GM21786 (cell line): ENCODE measurements around the gene COL25A1.
"Not testable (repeated sequence)": the region's sequence is repeated elsewhere in the genome, so short reads cannot be mapped to it uniquely, and the experiment has no call there.

Experiments used
- ATAC-seq: cut with Tn5 transposase; IDR thresholded peaks from one replicate; pipeline ENCODE4 v1.9.1; 2021; ENCODE audit not compliant: unreplicated experiment

COL25A1 gene

DNA sequence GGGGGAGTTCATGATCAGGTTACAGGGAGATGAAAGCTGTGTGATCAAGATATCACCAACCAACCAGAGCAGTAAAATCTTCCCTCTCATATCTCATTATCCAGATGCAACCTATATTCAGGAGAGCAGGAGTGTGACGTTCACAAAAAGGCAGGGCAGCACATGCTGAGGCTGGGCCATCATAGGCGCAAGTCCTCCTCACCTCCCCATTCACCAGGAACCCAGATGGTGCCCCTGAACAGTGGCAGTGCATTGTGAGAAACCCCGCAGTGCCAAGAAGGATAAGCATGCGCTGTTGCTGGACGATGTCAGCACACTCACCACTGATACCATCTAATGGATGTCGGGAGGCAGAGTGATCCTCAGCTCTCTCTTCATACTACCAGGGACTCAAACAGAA, 170.9 kb downstream of the COL25A1 start:
- no peak for ATAC-seq

DNA sequence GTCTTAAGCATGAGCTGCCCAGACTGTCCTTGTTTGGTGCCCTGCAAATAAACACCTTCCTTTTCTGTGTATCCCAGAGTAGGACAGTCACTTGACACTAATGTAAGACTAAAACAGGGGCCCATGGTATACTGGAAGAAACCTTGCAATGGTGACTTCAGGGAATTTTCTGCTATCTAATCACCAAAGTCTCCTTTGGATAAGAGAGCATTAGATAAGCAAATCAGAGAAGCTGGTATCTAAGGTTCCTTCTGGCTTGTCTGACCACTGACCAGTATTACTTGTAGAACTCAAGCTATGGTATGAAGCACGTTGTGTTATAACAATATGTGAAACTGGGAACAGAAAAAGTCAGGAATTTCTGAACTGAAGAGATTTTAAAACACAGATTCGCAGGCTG, 173.9 kb downstream of the COL25A1 start:
- no peak for ATAC-seq

DNA sequence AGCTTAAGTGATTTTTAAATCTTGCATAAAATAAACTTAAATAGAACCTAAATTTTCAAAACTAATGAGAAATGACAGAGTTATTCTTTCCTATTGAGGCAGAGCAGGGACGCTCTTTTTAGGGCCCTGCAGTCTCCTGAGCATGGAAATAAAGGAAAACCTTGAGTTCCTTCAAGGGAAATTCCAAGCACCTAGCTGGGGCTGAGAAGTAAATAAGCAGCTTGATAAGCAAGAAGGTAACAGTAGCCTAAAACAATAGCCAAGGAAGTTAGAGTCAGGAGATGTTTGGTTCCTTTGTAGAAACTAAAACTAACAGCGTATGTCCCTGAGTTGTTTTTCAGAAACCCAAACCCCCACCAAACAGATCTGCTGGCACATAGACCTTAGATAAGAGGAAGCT, 174.6 kb downstream of the COL25A1 start:
- ATAC-seq = no peak

DNA sequence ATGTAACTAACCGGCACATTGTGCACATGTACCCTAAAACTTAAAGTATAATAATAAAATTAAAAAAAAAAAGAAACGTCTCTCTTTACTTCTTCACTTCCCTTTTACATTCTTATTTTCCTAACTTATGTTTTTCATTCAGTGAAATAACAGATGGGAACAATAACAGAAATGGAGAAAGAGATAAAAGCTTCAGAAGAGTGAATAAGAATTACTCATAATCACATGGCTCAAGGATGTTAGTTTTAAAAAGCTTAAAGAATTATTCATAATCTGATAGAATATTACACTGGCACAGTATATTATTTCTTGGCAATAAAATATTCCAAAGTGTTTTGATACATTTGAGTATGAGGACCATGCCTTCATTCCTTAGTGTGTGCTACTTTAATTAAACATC, 175.6 kb downstream of the COL25A1 start:
- no peak for ATAC-seq

DNA sequence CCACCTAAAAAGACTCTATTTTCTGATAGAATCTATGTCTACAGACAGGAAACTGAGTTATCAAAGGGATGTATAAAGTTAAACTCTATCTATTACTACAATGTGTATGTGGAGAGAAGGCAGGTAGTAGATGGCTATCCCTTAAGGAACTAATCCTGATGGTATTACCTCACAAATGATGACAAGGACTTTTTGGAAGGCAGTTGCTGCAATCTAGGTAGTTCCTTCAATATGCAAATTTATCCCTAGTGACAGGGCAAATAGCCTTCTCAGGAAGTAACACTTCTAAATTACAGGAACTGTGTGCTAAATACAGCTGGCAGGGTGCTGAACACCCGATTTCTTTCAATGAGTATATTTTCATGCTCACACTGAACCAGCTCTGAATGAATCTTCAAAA, 177.4 kb downstream of the COL25A1 start:
- ATAC-seq = no peak

DNA sequence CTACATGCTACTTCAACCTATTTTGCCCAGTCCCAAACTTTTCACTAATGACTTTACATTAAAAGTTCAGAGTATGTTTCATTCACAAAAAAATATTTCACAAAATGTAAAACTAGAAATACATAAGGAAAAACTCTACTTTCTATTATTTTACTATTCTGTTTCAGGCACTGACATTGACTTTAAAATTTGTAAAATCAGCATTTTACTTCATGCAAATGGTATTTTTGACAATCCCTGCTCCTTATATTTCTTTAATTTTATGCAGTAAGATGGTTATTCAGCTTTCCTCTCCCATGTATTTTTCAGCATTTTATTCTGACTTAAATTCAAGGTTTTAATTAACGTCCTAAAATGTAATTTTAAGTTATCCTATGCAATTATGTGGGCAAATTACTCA, 178.5 kb downstream of the COL25A1 start:
- ATAC-seq = no peak

DNA sequence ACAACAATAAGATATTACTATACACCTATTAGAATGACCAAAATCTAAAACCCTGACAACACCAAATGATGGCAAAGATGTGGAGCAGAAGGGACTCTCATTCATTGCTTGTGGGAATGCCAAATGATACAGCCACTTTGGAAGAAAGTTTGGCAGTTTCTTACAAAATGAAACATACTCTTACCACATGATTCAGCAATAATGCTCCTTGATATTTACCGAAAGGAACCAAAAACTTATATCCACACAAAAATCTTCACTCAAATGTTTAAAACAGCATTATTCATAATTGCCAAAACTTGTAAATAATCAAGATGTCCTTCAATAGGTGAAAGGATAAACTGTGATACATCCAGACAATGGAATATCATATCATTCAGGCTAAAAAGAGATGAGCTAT, 180.9 kb downstream of the COL25A1 start:
- no peak for ATAC-seq

DNA sequence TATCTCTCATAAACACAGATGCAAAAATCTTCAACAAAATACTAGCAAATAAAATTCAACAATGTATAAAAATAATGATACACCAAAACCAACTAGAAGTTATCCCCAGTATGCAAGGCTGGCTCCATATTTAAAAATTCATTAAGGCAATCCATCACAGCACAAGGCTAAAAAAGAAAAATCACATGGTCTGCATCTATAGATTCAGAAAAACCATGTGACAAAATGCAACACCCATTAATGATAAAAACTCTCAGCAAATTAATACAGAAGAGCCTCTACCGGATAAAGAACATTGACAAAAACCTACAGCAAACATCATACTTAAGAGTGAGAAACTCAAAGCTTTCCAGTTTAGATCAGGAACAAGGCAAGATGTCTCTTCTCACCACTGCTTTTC, 182.6 kb downstream of the COL25A1 start:
- ATAC-seq = no peak

DNA sequence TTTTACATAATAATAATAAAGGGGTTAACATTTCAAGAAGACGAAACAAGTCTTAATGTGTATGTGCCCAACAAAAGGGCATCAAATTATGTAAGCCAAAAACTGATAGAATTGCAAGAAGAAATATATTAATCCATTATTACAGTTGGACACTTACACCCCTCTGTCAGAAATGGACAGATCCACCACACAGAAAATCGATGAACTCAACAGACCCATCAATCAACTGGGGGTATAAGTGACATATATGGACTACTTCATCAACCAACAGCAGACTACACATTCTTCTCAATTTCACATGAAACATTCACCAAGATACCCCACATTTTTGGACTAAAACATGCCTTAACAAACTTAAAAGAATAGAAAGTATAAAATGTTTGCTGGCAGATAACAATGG, 183.8 kb downstream of the COL25A1 start:
- no peak for ATAC-seq

DNA sequence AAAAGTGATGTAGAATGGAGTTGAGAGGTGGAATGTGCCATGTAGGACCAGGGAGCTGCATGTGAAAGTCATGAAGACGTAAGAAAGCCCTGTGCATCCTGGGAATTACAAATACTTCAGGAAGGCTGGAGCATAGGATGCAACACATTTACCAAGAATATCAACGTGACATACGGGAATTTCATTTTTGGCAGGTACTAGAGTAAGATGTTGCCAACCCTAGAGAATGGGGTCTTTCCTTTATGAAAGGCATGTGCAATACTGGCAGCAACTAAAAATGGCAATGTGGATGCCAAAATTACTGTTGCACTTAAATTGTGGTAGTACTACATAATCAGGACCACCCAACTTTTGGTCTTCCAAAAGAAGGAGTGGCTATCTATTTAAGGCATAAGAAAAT, 188.0 kb downstream of the COL25A1 start:
- ATAC-seq = no peak

DNA sequence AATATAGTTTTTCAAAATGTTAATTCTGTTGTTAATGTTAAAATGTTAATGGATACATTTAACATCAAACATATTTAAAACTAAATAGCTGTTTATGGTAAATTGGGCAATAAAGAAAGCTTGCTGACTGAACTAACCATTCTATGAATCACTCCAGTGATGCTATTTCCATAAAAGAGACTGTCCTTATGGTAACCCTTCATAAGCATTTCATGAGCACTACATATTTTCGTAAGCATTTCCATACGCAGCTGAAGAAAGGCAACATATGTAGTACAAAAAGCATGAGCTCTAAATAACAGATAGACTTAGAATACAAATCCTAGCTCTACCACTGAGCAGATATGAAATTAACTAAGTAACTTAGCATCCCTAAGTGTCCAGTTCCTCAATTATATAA, 188.9 kb downstream of the COL25A1 start:
- ATAC-seq = no peak

DNA sequence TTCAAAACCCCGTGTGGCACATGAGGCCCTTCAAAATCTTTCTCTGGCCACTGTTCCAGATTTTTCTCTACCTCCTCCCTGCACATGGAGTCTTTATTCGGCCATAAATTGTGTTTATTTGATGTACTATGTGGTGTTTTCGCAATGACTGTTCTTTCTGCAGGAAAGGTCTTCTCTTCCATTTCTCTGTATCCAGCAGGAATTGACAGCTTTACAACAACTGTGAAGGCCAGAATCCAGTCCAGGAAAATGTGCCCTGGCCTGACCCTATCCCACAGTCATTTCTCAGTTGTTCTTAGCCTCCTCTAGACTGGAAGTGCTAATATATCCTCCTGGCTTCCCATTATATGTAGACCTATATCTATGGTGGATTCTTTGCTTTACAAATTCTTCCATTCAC, 191.4 kb downstream of the COL25A1 start:
- no peak for ATAC-seq

DNA sequence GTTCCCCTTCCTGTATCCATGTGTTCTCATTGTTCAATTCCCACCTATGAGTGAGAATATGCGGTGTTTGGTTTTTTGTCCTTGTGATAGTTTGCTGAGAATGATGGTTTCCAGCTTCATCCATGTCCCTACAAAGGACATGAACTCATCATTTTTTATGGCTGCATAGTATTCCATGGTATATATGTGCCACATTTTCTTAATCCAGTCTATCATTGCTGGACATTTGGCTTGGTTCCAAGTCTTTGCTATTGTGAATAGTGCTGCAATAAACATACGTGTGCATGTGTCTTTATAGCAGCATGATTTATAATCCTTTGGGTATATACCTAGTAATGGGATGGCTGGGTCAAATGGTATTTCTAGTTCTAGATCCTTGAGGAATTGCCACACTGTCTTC, 194.2 kb downstream of the COL25A1 start:
- not testable (repeated sequence) for ATAC-seq

DNA sequence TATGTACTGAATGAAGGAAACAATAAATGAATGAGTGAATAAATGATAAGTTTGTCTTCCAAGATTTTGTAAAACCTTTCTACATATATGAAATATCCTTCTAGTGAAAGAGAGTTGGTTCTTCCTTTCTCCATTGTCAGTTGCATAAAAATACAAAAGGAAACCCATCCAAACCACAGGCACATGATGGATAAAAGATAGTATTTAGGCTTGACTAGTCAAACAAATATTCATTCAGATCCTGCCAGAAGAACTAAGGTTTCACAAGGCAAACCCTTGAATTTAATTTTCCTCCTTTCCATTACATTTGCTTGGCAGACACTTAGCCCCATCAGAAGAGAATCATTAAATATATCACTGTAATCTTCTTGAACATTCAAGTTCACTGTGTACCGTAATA, 208.4 kb downstream of the COL25A1 start:
- no peak for ATAC-seq

DNA sequence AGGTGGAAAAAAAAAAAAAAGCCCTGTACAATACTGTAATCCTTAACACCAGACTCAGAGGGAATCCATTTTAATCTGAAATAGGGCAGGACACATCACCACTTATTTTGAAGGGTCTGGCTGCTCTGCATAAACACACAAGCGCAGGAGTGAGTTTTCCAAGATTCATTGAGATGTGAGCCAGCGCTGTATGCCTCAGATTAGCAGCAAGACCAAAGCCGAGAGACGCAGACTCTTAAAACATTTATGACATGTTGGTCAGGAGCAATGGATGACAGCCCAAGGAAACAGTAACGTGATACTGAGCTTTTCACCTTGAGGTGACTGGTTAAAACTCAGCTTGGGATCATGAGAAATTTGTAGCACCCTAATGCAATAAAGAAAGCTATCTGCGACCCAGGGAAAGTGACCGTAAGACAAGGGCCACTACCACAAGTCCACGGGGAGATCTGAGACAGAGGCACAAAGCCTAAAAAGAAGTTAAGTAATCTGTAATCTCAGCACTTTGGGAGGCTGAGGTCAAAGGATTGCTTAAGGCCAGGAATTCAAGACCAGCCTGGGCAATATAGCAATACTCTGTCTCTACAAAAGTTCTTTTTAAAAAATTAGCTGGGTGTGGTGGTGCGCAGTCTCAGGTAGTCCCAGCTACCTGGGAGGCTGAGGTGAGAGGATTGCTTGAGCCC, 210.6 kb downstream of the COL25A1 start:
- ATAC-seq = no peak

DNA sequence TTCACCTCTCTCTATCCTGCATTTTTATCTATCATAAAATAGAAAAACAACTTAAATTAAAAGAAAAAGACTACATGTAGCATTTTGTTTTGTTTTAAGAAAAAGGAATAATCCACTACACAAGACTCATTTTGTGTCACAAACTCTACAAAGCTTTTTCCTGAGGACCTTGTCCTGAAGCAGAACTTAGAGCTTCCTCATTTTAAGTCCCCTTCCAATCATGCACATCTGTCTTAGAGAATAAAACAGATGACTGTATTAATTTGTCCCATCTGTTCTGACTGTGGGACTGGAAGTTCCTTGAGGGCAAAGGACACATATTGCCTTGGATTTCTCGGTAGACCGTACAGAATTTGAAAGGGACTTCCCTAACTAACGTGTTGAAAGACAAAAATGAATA, 218.5 kb downstream of the COL25A1 start:
- no peak for ATAC-seq

DNA sequence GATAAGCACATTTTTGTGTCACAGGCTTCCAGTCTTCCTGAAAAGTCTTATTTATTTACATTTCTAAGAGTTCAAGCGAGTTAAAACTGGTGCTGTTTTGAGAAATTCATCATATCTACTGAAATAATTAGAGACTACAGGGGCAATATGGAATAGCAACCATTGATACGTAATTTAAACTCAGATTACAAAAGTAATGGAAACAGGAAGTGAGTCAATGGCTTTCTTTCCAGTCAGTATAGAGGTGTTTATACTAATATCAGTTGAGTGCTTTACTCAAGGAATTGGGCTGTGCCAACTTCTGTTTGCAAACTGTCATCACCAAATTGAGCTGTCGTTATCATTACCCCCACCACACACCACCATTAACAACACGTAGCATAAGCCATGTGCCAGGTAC, 222.7 kb downstream of the COL25A1 start:
- no peak for ATAC-seq

DNA sequence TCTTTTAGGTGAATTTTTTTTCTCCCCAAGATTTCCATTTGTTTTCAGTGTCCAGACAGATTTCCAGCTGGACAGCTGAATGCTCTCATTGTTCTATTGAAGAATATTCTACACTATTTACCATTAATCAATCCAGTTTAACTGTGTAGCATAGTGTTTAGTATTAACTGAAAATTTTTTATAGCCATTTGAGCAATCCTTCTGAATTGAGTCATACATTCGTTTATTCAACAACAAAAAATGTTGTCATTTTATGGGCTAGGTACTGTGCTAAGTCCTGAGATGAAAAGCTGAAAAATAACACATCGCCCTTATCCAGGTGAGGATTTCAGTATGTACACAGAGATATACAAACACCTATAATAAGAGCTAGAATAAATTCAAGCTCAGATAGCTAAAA, 223.3 kb downstream of the COL25A1 start:
- no peak for ATAC-seq

DNA sequence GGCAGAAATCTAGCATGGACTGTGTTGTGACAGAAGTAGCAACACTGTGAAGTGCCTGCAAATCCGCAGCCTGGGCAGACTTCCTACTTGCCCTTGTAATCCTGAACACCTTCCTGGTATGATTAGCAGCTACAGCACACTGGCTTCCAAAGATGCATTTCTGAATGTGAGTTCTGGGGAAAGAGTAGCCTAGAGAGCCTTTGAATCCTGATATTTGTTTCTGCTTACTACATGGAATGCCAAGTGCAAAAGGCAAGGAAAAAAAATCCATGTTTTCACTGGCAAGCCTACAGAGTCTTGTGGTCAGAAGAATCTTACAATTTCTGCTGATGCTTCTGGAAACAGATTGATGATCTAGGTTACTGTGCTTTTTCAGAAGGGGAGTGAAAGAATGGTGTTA, 223.7 kb downstream of the COL25A1 start:
- no peak for ATAC-seq

DNA sequence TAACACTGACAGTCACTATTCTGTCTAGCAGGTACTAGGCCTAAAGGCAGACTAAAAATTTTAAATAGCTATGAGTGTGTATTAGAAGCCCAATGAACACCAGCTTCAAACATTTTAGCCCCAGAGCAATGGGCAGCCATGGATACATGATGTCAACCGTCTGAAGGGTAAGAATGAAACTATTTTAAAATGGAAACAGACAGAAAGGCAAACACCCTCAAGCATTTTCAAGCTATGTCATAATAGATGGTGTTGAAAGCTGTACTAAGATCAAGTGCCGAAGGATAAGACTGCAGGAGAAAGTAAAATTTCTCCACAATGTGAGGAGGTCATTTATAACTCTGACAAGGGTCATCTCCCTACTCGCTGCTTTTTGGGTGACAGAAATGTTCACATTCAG, 225.0 kb downstream of the COL25A1 start:
- ATAC-seq = no peak

DNA sequence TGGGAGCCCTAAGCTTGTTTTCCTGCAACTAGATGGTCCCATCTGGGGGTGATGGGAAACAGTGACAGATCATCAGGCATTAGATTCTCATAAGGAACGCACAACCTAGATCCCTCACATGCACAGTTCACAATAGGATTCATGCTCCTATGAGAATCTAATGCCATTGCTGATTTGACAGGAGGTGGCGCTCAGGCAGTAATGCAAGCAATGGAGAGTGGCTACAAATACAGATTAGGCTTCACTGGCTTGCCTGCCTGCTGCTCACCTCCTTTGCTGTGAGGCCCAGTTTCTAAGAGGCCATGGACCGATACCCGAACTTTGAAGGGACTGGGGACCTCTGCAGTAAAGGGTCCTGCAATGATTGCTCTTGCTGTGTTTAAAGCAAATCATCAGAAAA, 225.7 kb downstream of the COL25A1 start:
- not testable (repeated sequence) for ATAC-seq

DNA sequence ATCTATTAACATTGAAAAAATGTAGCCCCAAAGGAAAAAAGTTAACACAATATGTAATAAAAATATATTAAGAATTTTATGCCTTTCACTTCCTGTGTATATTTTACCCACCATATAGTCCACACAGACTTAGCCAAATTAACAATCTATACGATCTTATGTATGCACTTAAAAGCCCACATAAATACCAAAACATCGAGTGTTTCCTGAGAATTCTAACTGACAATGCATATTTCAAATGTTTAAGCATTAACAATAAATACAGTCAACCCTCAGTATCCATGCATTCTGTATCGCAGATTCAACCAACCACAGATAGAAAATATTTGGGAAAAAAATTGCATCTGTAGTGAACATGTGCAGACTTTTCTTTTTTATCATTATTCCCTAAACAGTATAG, 226.8 kb downstream of the COL25A1 start:
- ATAC-seq = no peak

DNA sequence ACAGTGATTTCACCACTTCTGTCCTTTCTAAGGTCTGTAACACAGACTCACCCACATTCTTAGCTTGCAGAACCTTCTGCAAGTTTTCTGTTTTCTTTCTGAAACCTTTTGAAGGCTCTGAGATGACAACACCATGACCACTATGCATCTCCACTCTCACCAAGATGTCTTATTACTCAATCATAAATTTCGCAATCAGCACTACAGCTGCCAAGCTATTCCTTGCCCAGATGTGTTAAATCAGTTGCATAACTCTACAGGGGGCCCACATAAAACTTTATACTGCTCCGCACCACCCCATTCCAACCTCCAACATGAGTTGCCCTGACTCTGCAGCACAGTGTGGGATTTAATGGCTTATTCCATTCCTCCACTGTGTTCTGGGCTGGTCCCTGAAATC, 229.9 kb downstream of the COL25A1 start:
- ATAC-seq = no peak

DNA sequence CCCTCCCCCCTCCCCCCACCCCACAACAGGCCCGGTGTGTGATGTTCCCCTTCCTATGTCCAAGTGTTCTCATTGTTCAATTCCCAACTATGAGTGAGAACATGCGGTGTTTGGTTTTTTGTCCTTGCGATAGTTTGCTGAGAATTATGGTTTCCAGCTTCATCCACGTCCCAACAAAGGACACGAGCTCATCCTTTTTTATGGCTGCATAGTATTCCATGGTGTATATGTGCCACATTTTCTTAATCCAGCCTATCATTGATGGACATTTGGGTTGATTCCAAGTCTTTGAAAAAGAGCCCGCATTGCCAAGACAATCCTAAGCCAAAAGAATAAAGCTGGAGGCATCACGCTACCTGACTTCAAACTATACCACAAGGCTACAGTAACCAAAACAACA, 231.8 kb downstream of the COL25A1 start:
- not testable (repeated sequence) for ATAC-seq
